GM23338 (cell line): ENCODE measurements around the gene SRCAP.

Experiments used
- CTCF ChIP-seq, 2 experiments: fragments of 200-600 bp in 1 of 2; sonication (generic) in 1 of 2; conservative IDR thresholded peaks; 2 replicates each; pipeline versions ENCODE4 v1.5.1 to v1.6.1; 2016 to 2017; ENCODE audit warnings: antibody characterized with exemption in 2 of 2, low read depth in 2 of 2, mild to moderate bottlenecking in 2 of 2, moderate library complexity in 1 of 2
- POLR2AphosphoS5 ChIP-seq: IDR thresholded peaks from 2 replicates; pipeline ENCODE4 v1.6.1; 2016; ENCODE audit warnings: antibody characterized with exemption, low read depth

DNA sequence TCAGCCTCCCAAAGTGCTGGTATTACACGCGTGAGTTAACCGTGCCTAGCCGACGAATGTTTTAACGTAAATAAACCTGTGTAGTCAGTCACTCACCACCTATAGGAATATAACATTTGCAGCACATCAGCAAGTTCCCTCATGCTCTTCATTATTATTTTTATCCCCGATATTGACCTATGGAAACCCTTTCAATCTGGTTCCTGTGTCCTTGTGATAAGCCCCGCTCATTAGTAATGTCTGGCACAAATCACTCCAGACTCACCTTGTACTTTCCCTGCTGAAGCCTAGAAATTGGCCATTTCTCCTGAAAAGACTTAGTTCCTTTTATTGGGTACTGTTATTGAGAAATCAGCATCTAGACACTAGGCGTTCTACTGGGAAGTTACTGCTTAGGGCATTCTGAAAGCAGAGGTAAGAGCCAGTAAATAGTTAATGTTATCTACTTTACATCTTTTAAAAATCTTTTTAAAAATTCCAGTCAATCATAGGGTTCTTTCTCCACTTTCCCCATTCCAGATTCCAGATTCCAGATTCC lies 47.7 kb downstream of the SRCAP start:
- TF ChIP-seq CTCF (conservative IDR thresholded peaks at IDR 0.05; ENCODE audit: low read depth in 2 of 2) = no peak
- no peak for TF ChIP-seq POLR2AphosphoS5
